Measurements from ENCODE around the gene NTRK3. TPM values are rescaled to one million over a fixed set of nuclear protein-coding genes. Genes with fewer than 3 reads are reported as not detected.
"Not testable (repeated sequence)": the region's sequence is repeated elsewhere in the genome, so short reads cannot be mapped to it uniquely, and the experiment has no call there.

NTRK3 gene
- total and polyA plus RNA-seq, 4 experiments from 2014 or later = 0.67 TPM; not detected in 3

DNA sequence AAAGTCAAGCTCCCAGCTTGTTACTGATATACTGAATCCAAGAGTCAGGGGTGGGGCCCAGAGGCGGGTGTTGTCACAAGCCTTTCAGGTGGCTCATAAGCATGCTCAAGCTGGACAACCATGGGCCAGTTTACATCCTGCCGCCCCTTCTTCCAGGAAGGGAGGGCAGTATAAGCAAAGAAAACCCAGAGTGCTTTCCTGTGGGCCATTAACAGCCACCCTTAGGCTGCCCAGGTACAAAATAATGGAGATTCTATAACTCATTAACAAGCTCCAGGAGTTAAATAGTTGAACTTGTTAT is 183.2 kb downstream of the NTRK3 start:
- no peaks in the 10 kb centered on the region for H3K36me3 ChIP-seq (ENCODE audit: insufficient read depth, low read length)

GRCh38 chr15:88072598-88073390 is 183.7 kb downstream of the NTRK3 start:
- Histone ChIP-seq H3K4me3 (ENCODE audit: low read length in 2 of 2) (no peak overlapping the region), H3K27ac (ENCODE audit: low read depth, low read length) (no peak overlapping the region), H3K36me3 (ENCODE audit: insufficient read depth, low read length) (no peaks in the 10 kb centered on the region), H3K9me3 (ENCODE audit: control insufficient read depth in 1 of 2, low read length in 2 of 2) (no peaks in the 10 kb centered on the region), H3K4me1 (ENCODE audit: insufficient read depth, low read length) (no peaks in the 10 kb centered on the region), H3K27me3 (ENCODE audit: insufficient read depth, low read length) (no peaks in the 10 kb centered on the region)
- H3K36me3 Mint-ChIP-seq = no peaks in the 10 kb centered on the region
- no peaks in the 10 kb centered on the region for H3K27me3 Mint-ChIP-seq
- CTCF ChIA-PET (ENCODE audit: partially characterized antibody) = no interaction called here
- no peaks in the 10 kb centered on the region for H3K9me3 Mint-ChIP-seq
- POLR2A ChIA-PET (ENCODE audit: partially characterized antibody) = no interaction called here
- no peak overlapping the region for H3K4me3 Mint-ChIP-seq
- H3K4me1 Mint-ChIP-seq = no peaks in the 10 kb centered on the region
- no peak overlapping the region for H3K27ac Mint-ChIP-seq
- DNase-seq = no peak
- intact Hi-C loops (cut with micrococcal nuclease) = no loop called here

More for the DNA sequence above, 183.2 kb downstream of the NTRK3 start:
- no peaks in the 10 kb centered on the region for H3K4me1 Mint-ChIP-seq
- Histone ChIP-seq H3K4me3 (ENCODE audit: low read length in 2 of 2) (no peak overlapping the region), H3K27me3 (ENCODE audit: insufficient read depth, low read length) (no peaks in the 10 kb centered on the region), H3K27ac (ENCODE audit: low read depth, low read length) (no peak overlapping the region), H3K9me3 (ENCODE audit: control insufficient read depth in 1 of 2, low read length in 2 of 2) (no peaks in the 10 kb centered on the region), H3K4me1 (ENCODE audit: insufficient read depth, low read length) (no peaks in the 10 kb centered on the region)
- POLR2A ChIA-PET (ENCODE audit: partially characterized antibody) = no interaction called here
- no peaks in the 10 kb centered on the region for H3K9me3 Mint-ChIP-seq
- H3K27me3 Mint-ChIP-seq = no peaks in the 10 kb centered on the region
- H3K27ac Mint-ChIP-seq = no peak overlapping the region
- intact Hi-C loops (cut with micrococcal nuclease) = no loop called here
- no peaks in the 10 kb centered on the region for H3K36me3 Mint-ChIP-seq
- no peak overlapping the region for H3K4me3 Mint-ChIP-seq
- no peak for DNase-seq
- CTCF ChIA-PET (ENCODE audit: partially characterized antibody) = no interaction called here

GRCh38 chr15:88072133-88072532 is 184.4 kb downstream of the NTRK3 start:
- H3K27me3 Mint-ChIP-seq; H3K36me3 ChIP-seq (ENCODE audit: insufficient read depth, low read length); H3K27me3 ChIP-seq (ENCODE audit: insufficient read depth, low read length); H3K27ac ChIP-seq (ENCODE audit: low read depth, low read length); POLR2A ChIA-PET (ENCODE audit: partially characterized antibody); H3K9me3 Mint-ChIP-seq; H3K4me3 Mint-ChIP-seq; H3K9me3 ChIP-seq (ENCODE audit: control insufficient read depth in 1 of 2, low read length in 2 of 2); H3K27ac Mint-ChIP-seq; H3K4me1 ChIP-seq (ENCODE audit: insufficient read depth, low read length); H3K36me3 Mint-ChIP-seq; DNase-seq; CTCF ChIA-PET (ENCODE audit: partially characterized antibody); H3K4me1 Mint-ChIP-seq; intact Hi-C loops (cut with micrococcal nuclease); H3K4me3 ChIP-seq (ENCODE audit: low read length in 2 of 2): not testable (repeated sequence)

- no peaks in the 10 kb centered on the region for H3K4me1 Mint-ChIP-seq
- Histone ChIP-seq H3K9me3 (ENCODE audit: control insufficient read depth in 1 of 2, low read length in 2 of 2) (no peaks in the 10 kb centered on the region), H3K36me3 (ENCODE audit: insufficient read depth, low read length) (no peaks in the 10 kb centered on the region), H3K4me3 (ENCODE audit: low read length in 2 of 2) (no peak overlapping the region), H3K27me3 (ENCODE audit: insufficient read depth, low read length) (no peaks in the 10 kb centered on the region), H3K4me1 (ENCODE audit: insufficient read depth, low read length) (no peaks in the 10 kb centered on the region), H3K27ac (ENCODE audit: low read depth, low read length) (no peak overlapping the region)
- CTCF ChIA-PET (ENCODE audit: partially characterized antibody) = no interaction called here
- H3K9me3 Mint-ChIP-seq = peaks cover 0 to 3% (median 0%) of the 10 kb centered on the region in 8 donors
- H3K36me3 Mint-ChIP-seq = no peaks in the 10 kb centered on the region
- intact Hi-C loops (cut with micrococcal nuclease) = no loop called here
- H3K27me3 Mint-ChIP-seq = no peaks in the 10 kb centered on the region
- H3K4me3 Mint-ChIP-seq = no peak overlapping the region
- H3K27ac Mint-ChIP-seq = no peak overlapping the region
- DNase-seq = no peak
- POLR2A ChIA-PET (ENCODE audit: partially characterized antibody) = no interaction called here
Measured at GRCh38 chr15:88071141-88071540, 185.4 kb downstream of the NTRK3 start.

- Mint-ChIP-seq H3K36me3 (no peaks in the 10 kb centered on the region), H3K9me3 (peaks cover 0 to 3% (median 0%) of the 10 kb centered on the region in 8 donors), H3K4me3 (no peak overlapping the region), H3K27ac (no peak overlapping the region), H3K4me1 (no peaks in the 10 kb centered on the region), H3K27me3 (no peaks in the 10 kb centered on the region)
- Histone ChIP-seq H3K27me3 (ENCODE audit: insufficient read depth, low read length) (no peaks in the 10 kb centered on the region), H3K36me3 (ENCODE audit: insufficient read depth, low read length) (no peaks in the 10 kb centered on the region), H3K9me3 (ENCODE audit: control insufficient read depth in 1 of 2, low read length in 2 of 2) (no peaks in the 10 kb centered on the region), H3K4me3 (ENCODE audit: low read length in 2 of 2) (no peak overlapping the region), H3K4me1 (ENCODE audit: insufficient read depth, low read length) (no peaks in the 10 kb centered on the region), H3K27ac (ENCODE audit: low read depth, low read length) (no peak overlapping the region)
- intact Hi-C loops (cut with micrococcal nuclease) = no loop called here
- CTCF ChIA-PET (ENCODE audit: partially characterized antibody) = no interaction called here
- no peak for DNase-seq
- POLR2A ChIA-PET (ENCODE audit: partially characterized antibody) = no interaction called here
Measured at GRCh38 chr15:88069561-88069960, 187.0 kb downstream of the NTRK3 start.

DNA sequence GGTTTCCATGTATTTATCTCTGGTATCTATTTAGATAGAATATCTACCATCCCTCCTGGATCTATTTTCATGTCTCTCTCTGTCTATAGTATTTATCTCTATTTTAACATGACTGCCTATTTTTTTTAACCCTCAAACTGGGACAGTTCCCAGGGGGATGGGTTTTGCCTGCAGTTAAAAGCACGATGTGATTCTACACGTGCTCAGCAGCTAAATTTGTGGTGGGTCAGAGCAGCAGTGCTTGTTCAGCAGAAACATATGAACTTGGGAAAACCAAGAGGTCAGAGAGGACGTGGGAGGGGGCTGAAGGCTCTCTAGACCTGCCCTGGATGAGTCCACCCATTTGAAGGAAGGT is 189.2 kb downstream of the NTRK3 start:
- Mint-ChIP-seq H3K27ac (no peak overlapping the region), H3K36me3 (no peaks in the 10 kb centered on the region), H3K4me1 (no peaks in the 10 kb centered on the region), H3K9me3 (peaks cover 0 to 3% (median 0%) of the 10 kb centered on the region in 8 donors), H3K4me3 (no peak overlapping the region), H3K27me3 (no peaks in the 10 kb centered on the region)
- Histone ChIP-seq H3K27me3 (ENCODE audit: insufficient read depth, low read length) (no peaks in the 10 kb centered on the region), H3K36me3 (ENCODE audit: insufficient read depth, low read length) (no peaks in the 10 kb centered on the region), H3K4me3 (ENCODE audit: low read length in 2 of 2) (no peak overlapping the region), H3K9me3 (ENCODE audit: control insufficient read depth in 1 of 2, low read length in 2 of 2) (no peaks in the 10 kb centered on the region), H3K4me1 (ENCODE audit: insufficient read depth, low read length) (no peaks in the 10 kb centered on the region), H3K27ac (ENCODE audit: low read depth, low read length) (no peak overlapping the region)
- no peak for DNase-seq
- ChIA-PET CTCF (ENCODE audit: partially characterized antibody) (no interaction called here), POLR2A (ENCODE audit: partially characterized antibody) (no interaction called here)
- intact Hi-C loops (cut with micrococcal nuclease) = no loop called here

GRCh38 chr15:88066636-88067330 is 189.8 kb downstream of the NTRK3 start:
- Histone ChIP-seq H3K4me3 (ENCODE audit: low read length in 2 of 2) (no peak overlapping the region), H3K27ac (ENCODE audit: low read depth, low read length) (no peak overlapping the region), H3K9me3 (ENCODE audit: control insufficient read depth in 1 of 2, low read length in 2 of 2) (no peaks in the 10 kb centered on the region), H3K4me1 (ENCODE audit: insufficient read depth, low read length) (no peaks in the 10 kb centered on the region), H3K36me3 (ENCODE audit: insufficient read depth, low read length) (no peaks in the 10 kb centered on the region), H3K27me3 (ENCODE audit: insufficient read depth, low read length) (no peaks in the 10 kb centered on the region)
- Mint-ChIP-seq H3K36me3 (no peaks in the 10 kb centered on the region), H3K27me3 (no peaks in the 10 kb centered on the region), H3K9me3 (peaks cover 0 to 3% (median 0%) of the 10 kb centered on the region in 8 donors), H3K4me1 (no peaks in the 10 kb centered on the region), H3K4me3 (no peak overlapping the region), H3K27ac (no peak overlapping the region)
- intact Hi-C loops (cut with micrococcal nuclease) = no loop called here
- no peak for DNase-seq
- CTCF ChIA-PET (ENCODE audit: partially characterized antibody) = no interaction called here
- POLR2A ChIA-PET (ENCODE audit: partially characterized antibody) = no interaction called here

All from CD4-positive, alpha-beta memory T cell (primary cell).